MM.1S (cell line): Measurements from ENCODE around the gene TUBA4B.

Source experiments
- DNase-seq: peaks from one replicate; pipeline ENCODE4 v3.0.0-alpha.2; 2015
- H2AFZ ChIP-seq: fragments of 300-600 bp; sonication (generic); 2 replicates; pipeline ENCODE4 v1.6.0; 2016; ENCODE audit warnings: antibody characterized with exemption, low read length
- H3F3A ChIP-seq: fragments of 300-600 bp; sonication (generic); 2 replicates; pipeline ENCODE4 v1.6.1; 2016; ENCODE audit warnings: mild to moderate bottlenecking, antibody characterized with exemption, low read length, moderate library complexity, mixed read lengths; ENCODE audit not compliant: insufficient read depth
- H3K27ac ChIP-seq: fragments of 300-600 bp; sonication (generic); 2 replicates; pipeline ENCODE4 v1.5.1; 2016; ENCODE audit warnings: mild to moderate bottlenecking, low read length
- H3K27me3 ChIP-seq: fragments of 300-600 bp; sonication (generic); replicated peaks from 2 replicates; pipeline ENCODE4 v1.6.0; 2016; ENCODE audit warnings: low read length; ENCODE audit not compliant: insufficient read depth
- H3K36me3 ChIP-seq: fragments of 300-600 bp; sonication (generic); replicated peaks from 2 replicates; pipeline ENCODE4 v1.6.1; 2016; ENCODE audit warnings: mild to moderate bottlenecking, low read length, mixed read lengths; ENCODE audit not compliant: insufficient read depth
- H3K4me1 ChIP-seq: fragments of 300-600 bp; sonication (generic); 2 replicates; pipeline ENCODE4 v1.6.1; 2016; ENCODE audit warnings: low read length, mixed read lengths
- H3K4me2 ChIP-seq: fragments of 300-600 bp; sonication (generic); 2 replicates; pipeline ENCODE4 v1.6.0; 2016; ENCODE audit warnings: low read depth, low read length
- H3K4me3 ChIP-seq: fragments of 300-600 bp; sonication (generic); 2 replicates; pipeline ENCODE4 v1.5.1; 2016; ENCODE audit warnings: low read length, mixed read lengths
- H3K79me2 ChIP-seq: fragments of 300-600 bp; sonication (generic); 2 replicates; pipeline ENCODE4 v1.6.1; 2016; ENCODE audit warnings: mixed run types, low read length, mixed read lengths
- H3K9ac ChIP-seq: fragments of 300-600 bp; sonication (generic); 2 replicates; pipeline ENCODE4 v1.6.1; 2016; ENCODE audit warnings: low read length, mixed read lengths
- H3K9me2 ChIP-seq: fragments of 300-600 bp; sonication (generic); replicated peaks from 2 replicates; pipeline ENCODE4 v1.6.1; 2016; ENCODE audit warnings: mild to moderate bottlenecking, low read length, mixed read lengths; ENCODE audit not compliant: insufficient read depth
- H3K9me3 ChIP-seq: fragments of 300-600 bp; sonication (generic); replicated peaks from 2 replicates; pipeline ENCODE4 v1.6.1; 2016; ENCODE audit warnings: mild to moderate bottlenecking, low read length, mixed read lengths; ENCODE audit not compliant: insufficient read depth
- H4K20me1 ChIP-seq: fragments of 300-600 bp; sonication (generic); 2 replicates; pipeline ENCODE4 v1.6.1; 2016; ENCODE audit warnings: mild to moderate bottlenecking, low read length, moderate library complexity, mixed read lengths; ENCODE audit not compliant: insufficient read depth
- EZH2 ChIP-seq: fragments of 300-600 bp; sonication (generic); optimal IDR thresholded peaks from 2 replicates; pipeline ENCODE3; 2017; ENCODE audit warnings: low read depth, mild to moderate bottlenecking, antibody characterized with exemption, low read length, mixed read lengths
- EZH2phosphoT487 ChIP-seq: fragments of 300-600 bp; sonication (generic); IDR thresholded peaks from 2 replicates; pipeline ENCODE4 v1.6.1; 2018; ENCODE audit warnings: antibody characterized with exemption, low read length
- TF ChIP-seq, protein P1 (sequence below): fragments of 300-600 bp; sonication (generic); IDR thresholded peaks from 2 replicates; pipeline ENCODE4 v1.5.1; 2016; ENCODE audit warnings: antibody characterized with exemption, low read length, mixed read lengths

The TUBA4B gene

DNA sequence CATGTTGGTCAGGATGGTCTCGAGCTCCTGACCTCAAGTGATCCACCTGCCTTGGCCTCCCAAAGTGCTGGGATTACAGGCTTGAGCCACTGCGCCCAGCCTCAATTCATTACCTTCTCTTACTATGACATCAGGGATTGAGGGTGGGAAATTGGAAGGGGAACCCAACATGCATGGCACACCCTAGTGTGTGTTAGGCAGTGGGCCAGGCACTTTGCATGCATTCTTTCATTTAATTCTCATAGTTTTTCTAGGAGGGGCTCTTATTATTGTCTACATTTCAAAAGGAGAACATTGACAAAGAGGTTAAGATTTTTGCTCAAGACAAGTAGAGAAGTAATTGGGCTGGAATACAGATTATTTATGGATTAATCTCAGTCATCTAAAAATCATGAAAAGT, 15.3 kb downstream of the TUBA4B start:
- H3K9ac ChIP-seq = no peak overlapping the region

DNA sequence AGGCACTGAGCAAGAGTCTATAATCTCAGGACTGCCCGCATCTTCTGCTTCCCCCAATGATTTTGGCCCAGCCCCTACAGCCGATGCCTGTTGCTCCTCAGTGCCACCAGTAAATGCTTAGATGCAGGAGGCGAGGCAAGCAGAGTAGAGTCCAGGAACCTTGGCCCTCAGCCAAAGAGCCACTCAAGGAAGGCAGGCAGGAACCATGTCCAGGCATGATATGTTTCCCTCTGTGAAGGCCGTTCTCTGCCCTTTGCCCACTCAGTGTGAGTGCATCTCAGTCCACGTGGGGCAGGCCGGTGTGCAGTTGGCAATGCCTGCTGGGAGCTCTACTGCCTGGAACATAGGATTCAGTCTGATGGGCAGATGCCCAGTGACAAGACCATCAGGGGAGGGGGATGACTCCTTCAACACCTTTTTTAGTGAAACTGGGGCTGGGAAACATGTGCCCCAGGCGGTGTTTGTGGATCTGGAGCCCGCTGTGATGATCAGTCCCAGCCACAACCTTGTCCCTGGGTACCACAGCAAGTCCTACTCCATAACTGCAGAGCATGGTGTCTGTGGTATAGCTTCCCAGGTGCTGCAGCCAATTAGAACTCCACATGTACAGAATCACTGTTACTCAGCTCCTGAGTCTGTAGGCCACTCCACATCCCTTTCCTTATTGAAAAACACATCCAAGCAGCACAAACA, 16.5 kb downstream of the TUBA4B start:
- H4K20me1 ChIP-seq = no peaks in the 10 kb centered on the region
- H3K9me3 ChIP-seq = no peaks in the 10 kb centered on the region
- no peaks in the 10 kb centered on the region for H3K9me2 ChIP-seq
- no peak for DNase-seq
- H3K36me3 ChIP-seq = no peaks in the 10 kb centered on the region
- no peak overlapping the region for H2AFZ ChIP-seq
- no peak overlapping the region for H3K27ac ChIP-seq
- H3K9ac ChIP-seq = no peak overlapping the region
- H3F3A ChIP-seq = no peaks in the 10 kb centered on the region
- H3K4me3 ChIP-seq = no peak overlapping the region
- H3K79me2 ChIP-seq = no peaks in the 10 kb centered on the region
- no peak for TF ChIP-seq EZH2phosphoT487
- TF ChIP-seq, protein P1, sequence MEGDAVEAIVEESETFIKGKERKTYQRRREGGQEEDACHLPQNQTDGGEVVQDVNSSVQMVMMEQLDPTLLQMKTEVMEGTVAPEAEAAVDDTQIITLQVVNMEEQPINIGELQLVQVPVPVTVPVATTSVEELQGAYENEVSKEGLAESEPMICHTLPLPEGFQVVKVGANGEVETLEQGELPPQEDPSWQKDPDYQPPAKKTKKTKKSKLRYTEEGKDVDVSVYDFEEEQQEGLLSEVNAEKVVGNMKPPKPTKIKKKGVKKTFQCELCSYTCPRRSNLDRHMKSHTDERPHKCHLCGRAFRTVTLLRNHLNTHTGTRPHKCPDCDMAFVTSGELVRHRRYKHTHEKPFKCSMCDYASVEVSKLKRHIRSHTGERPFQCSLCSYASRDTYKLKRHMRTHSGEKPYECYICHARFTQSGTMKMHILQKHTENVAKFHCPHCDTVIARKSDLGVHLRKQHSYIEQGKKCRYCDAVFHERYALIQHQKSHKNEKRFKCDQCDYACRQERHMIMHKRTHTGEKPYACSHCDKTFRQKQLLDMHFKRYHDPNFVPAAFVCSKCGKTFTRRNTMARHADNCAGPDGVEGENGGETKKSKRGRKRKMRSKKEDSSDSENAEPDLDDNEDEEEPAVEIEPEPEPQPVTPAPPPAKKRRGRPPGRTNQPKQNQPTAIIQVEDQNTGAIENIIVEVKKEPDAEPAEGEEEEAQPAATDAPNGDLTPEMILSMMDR = no peak
- no peak for TF ChIP-seq EZH2
- H3K27me3 ChIP-seq = no peaks in the 10 kb centered on the region
- H3K4me1 ChIP-seq = no peaks in the 10 kb centered on the region
- no peak overlapping the region for H3K4me2 ChIP-seq

More for the DNA sequence above, 15.3 kb downstream of the TUBA4B start:
- no peaks in the 10 kb centered on the region for H3K36me3 ChIP-seq
- no peaks in the 10 kb centered on the region for H3K27me3 ChIP-seq
- H3K9me2 ChIP-seq = no peaks in the 10 kb centered on the region
- no peak for DNase-seq
- H4K20me1 ChIP-seq = no peaks in the 10 kb centered on the region
- H3K4me2 ChIP-seq = no peak overlapping the region
- H3F3A ChIP-seq = no peaks in the 10 kb centered on the region
- no peaks in the 10 kb centered on the region for H3K79me2 ChIP-seq
- H3K4me3 ChIP-seq = no peak overlapping the region
- no peaks in the 10 kb centered on the region for H3K9me3 ChIP-seq
- H3K4me1 ChIP-seq = no peaks in the 10 kb centered on the region
- no peak for TF ChIP-seq EZH2
- no peak for TF ChIP-seq EZH2phosphoT487
- TF ChIP-seq, protein P1 = no peak
- no peak overlapping the region for H3K27ac ChIP-seq
- H2AFZ ChIP-seq = no peak overlapping the region

DNA sequence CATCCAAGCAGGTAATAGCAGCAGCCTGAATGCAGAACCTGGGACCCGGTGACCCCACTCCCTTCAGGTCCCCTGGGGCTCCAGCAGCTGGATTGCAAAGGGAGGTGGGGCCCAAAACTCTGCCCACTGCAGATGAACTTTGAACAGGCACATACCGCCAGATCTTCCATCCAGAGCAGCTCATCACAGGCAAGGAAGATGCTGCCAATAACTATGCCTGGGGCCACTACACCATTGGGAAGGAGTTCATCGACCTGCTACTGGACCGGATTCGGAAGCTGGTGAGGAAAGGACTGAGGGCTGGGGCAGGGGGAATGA, 17.0 kb downstream of the TUBA4B start:
- Histone ChIP-seq H3K27ac (no peak overlapping the region), H3K9me3 (no peaks in the 10 kb centered on the region), H3K79me2 (no peaks in the 10 kb centered on the region), H3K36me3 (no peaks in the 10 kb centered on the region), H4K20me1 (no peaks in the 10 kb centered on the region), H3K9me2 (no peaks in the 10 kb centered on the region), H3K27me3 (no peaks in the 10 kb centered on the region), H3K4me3 (no peak overlapping the region), H3K4me2 (no peak overlapping the region), H3F3A (no peaks in the 10 kb centered on the region), H3K4me1 (no peaks in the 10 kb centered on the region), H3K9ac (no peak overlapping the region), H2AFZ (no peak overlapping the region)
- DNase-seq = no peak
- TF ChIP-seq, protein P1 = no peak
- TF ChIP-seq EZH2phosphoT487 (no peak), EZH2 (no peak)
